Panc1 (cell line): ENCODE data around the gene MICAL2.

Source experiments
- POLR2AphosphoS5 ChIP-seq: IDR thresholded peaks from 2 replicates; pipeline ENCODE4 v1.6.1; 2012; ENCODE audit warnings: mild to moderate bottlenecking, low read depth, low read length, moderate library complexity
- SIN3A ChIP-seq: IDR thresholded peaks from 2 replicates; pipeline ENCODE4 v1.6.1; 2012; ENCODE audit warnings: low read depth, mild to moderate bottlenecking, low read length, moderate library complexity, borderline replicate concordance; ENCODE audit not compliant: insufficient read depth
- TCF7L2 ChIP-seq: IDR thresholded peaks from 2 replicates; pipeline ENCODE4 v1.6.1; 2011; ENCODE audit warnings: mild to moderate bottlenecking, low read depth, low read length, inconsistent platforms
- TF ChIP-seq, protein P1 (sequence below): fragments of 450-650 bp; IDR thresholded peaks from 2 replicates; pipeline ENCODE4 v1.5.1; 2017; ENCODE audit warnings: mild to moderate bottlenecking
- TF ChIP-seq, protein P2 (sequence below), 2 experiments: IDR thresholded peaks; 2 replicates each; pipeline ENCODE4 v1.6.1; 2011 to 2012; ENCODE audit warnings: low read depth in 2 of 2, control low read depth in 1 of 2, low read length in 1 of 2, mild to moderate bottlenecking in 1 of 2, moderate library complexity in 1 of 2; ENCODE audit not compliant: insufficient read depth in 1 of 2

DNA sequence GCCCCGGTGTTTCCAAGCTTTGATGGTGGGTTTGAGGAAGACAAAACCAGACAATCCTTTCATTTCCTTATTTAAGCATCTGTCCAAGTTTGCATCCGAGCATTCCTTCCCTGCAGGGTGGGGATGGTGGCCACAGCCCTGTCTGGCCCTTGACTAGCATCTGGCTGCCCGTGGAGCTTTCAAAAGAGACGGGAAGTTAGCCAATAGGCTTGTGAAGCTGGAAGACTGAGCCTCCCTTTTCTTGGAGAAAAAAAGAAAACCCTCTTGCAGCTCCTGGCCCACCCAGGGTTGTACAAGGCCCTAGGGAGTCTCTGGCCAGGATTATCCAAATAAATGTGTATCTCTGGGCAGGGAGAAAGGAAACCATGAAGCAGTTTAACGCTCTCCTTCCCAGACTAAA lies 60.6 kb downstream of the MICAL2 start:
- TF ChIP-seq, protein P1, sequence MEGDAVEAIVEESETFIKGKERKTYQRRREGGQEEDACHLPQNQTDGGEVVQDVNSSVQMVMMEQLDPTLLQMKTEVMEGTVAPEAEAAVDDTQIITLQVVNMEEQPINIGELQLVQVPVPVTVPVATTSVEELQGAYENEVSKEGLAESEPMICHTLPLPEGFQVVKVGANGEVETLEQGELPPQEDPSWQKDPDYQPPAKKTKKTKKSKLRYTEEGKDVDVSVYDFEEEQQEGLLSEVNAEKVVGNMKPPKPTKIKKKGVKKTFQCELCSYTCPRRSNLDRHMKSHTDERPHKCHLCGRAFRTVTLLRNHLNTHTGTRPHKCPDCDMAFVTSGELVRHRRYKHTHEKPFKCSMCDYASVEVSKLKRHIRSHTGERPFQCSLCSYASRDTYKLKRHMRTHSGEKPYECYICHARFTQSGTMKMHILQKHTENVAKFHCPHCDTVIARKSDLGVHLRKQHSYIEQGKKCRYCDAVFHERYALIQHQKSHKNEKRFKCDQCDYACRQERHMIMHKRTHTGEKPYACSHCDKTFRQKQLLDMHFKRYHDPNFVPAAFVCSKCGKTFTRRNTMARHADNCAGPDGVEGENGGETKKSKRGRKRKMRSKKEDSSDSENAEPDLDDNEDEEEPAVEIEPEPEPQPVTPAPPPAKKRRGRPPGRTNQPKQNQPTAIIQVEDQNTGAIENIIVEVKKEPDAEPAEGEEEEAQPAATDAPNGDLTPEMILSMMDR, result no peak
- TF ChIP-seq POLR2AphosphoS5 (no peak), TCF7L2 (no peak), SIN3A (no peak)
- TF ChIP-seq, protein P2, sequence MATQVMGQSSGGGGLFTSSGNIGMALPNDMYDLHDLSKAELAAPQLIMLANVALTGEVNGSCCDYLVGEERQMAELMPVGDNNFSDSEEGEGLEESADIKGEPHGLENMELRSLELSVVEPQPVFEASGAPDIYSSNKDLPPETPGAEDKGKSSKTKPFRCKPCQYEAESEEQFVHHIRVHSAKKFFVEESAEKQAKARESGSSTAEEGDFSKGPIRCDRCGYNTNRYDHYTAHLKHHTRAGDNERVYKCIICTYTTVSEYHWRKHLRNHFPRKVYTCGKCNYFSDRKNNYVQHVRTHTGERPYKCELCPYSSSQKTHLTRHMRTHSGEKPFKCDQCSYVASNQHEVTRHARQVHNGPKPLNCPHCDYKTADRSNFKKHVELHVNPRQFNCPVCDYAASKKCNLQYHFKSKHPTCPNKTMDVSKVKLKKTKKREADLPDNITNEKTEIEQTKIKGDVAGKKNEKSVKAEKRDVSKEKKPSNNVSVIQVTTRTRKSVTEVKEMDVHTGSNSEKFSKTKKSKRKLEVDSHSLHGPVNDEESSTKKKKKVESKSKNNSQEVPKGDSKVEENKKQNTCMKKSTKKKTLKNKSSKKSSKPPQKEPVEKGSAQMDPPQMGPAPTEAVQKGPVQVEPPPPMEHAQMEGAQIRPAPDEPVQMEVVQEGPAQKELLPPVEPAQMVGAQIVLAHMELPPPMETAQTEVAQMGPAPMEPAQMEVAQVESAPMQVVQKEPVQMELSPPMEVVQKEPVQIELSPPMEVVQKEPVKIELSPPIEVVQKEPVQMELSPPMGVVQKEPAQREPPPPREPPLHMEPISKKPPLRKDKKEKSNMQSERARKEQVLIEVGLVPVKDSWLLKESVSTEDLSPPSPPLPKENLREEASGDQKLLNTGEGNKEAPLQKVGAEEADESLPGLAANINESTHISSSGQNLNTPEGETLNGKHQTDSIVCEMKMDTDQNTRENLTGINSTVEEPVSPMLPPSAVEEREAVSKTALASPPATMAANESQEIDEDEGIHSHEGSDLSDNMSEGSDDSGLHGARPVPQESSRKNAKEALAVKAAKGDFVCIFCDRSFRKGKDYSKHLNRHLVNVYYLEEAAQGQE (IDR thresholded peaks at IDR 0.05; ENCODE audit: insufficient read depth in 1 of 2, low read depth in 2 of 2, low read length in 1 of 2), result no peak
